Eye (tissue), 1 donor: ENCODE measurements around the gene ARHGAP9.
"Not testable (repeated sequence)": the region's sequence is repeated elsewhere in the genome, so short reads cannot be mapped to it uniquely, and the experiment has no call there.

ENCODE experiments used
- DNase-seq: peaks from one replicate; pipeline ENCODE4 v3.0.0-alpha.2; 2015

ARHGAP9 gene

GRCh38 chr12:57431654-57432188 lies 47.9 kb downstream of the ARHGAP9 start:
- DNase-seq, result no peak

GRCh38 chr12:57430931-57431566 lies 48.6 kb downstream of the ARHGAP9 start, which contains the start of gene R3HDM2:
TSS of gene R3HDM2 (minus strand) at chr12:57431043. CDS start at chr12:57310428, 120,615 bp downstream.
- DNase-seq, result peak; percentile 98

GRCh38 chr12:57430112-57430930 lies 49.3 kb downstream of the ARHGAP9 start:
- DNase-seq, result peak; percentile 72

GRCh38 chr12:57429473-57430111 lies 50.1 kb downstream of the ARHGAP9 start:
- peak; percentile 11 for DNase-seq

GRCh38 chr12:57428965-57429364 lies 50.7 kb downstream of the ARHGAP9 start:
- no peak for DNase-seq

- DNase-seq, result not testable (repeated sequence)
Measured at GRCh38 chr12:57426948-57427347, 52.7 kb downstream of the ARHGAP9 start.
